NT2/D1 (cell line): ENCODE results near the gene RFXAP.
"Not testable (repeated sequence)": the region's sequence is repeated elsewhere in the genome, so short reads cannot be mapped to it uniquely, and the experiment has no call there.

Experiments
- DNase-seq: peaks from one replicate; pipeline ENCODE4 v3.0.0-alpha.2; 2011; ENCODE audit warnings: low read depth, low spot score
- H3K27me3 ChIP-seq: 2 replicates; pipeline ENCODE4 v1.6.0; 2011; ENCODE audit warnings: mild to moderate bottlenecking; ENCODE audit not compliant: insufficient read length, insufficient read depth
- H3K36me3 ChIP-seq: 2 replicates; pipeline ENCODE4 v1.6.1; 2011; ENCODE audit warnings: mild to moderate bottlenecking, low read length, mixed read lengths; ENCODE audit not compliant: insufficient read depth, insufficient read length
- H3K4me1 ChIP-seq: 2 replicates; pipeline ENCODE4 v1.5.1; 2011; ENCODE audit not compliant: insufficient read depth, insufficient read length
- H3K4me3 ChIP-seq: 2 replicates; pipeline ENCODE4 v1.5.1; 2011; ENCODE audit warnings: low read depth; ENCODE audit not compliant: insufficient read length
- H3K9ac ChIP-seq: 2 replicates; pipeline ENCODE4 v1.6.0; 2011; ENCODE audit warnings: low read depth; ENCODE audit not compliant: insufficient read length
- H3K9me3 ChIP-seq: 2 replicates; pipeline ENCODE4 v1.5.1; 2011; ENCODE audit warnings: mild to moderate bottlenecking, low read length; ENCODE audit not compliant: insufficient read depth
- SUZ12 ChIP-seq: IDR thresholded peaks from 2 replicates; pipeline ENCODE4 v1.6.1; 2011; ENCODE audit not compliant: insufficient read length, insufficient read depth; ENCODE audit errors: extremely low read depth
- YY1 ChIP-seq: IDR thresholded peaks from 2 replicates; pipeline ENCODE4 v1.6.1; 2011; ENCODE audit not compliant: insufficient read length, insufficient read depth
- ZNF274 ChIP-seq: IDR thresholded peaks from 2 replicates; pipeline ENCODE4 v1.6.1; 2011; ENCODE audit warnings: mild to moderate bottlenecking, low read depth, low read length

The RFXAP gene

GRCh38 chr13:36783890-36784289, 35.1 kb upstream of the RFXAP start:
- no peak overlapping the region for H3K4me3 ChIP-seq
- no peaks in the 10 kb centered on the region for H3K36me3 ChIP-seq
- TF ChIP-seq YY1 (no peak), SUZ12 (no peak), ZNF274 (no peak)
- H3K4me1 ChIP-seq, result peaks cover 2% of the 10 kb centered on the region
- no peak for DNase-seq
- H3K27me3 ChIP-seq, result no peaks in the 10 kb centered on the region
- no peak overlapping the region for H3K9ac ChIP-seq
- H3K9me3 ChIP-seq, result peaks cover 12% of the 10 kb centered on the region; the same call in 1 of the 2 replicates

GRCh38 chr13:36786175-36786574, 32.8 kb upstream of the RFXAP start:
- not testable (repeated sequence) for H3K4me1 ChIP-seq, H3K9ac ChIP-seq, H3K9me3 ChIP-seq, H3K36me3 ChIP-seq, H3K27me3 ChIP-seq, DNase-seq, H3K4me3 ChIP-seq

GRCh38 chr13:36787181-36787580, 31.8 kb upstream of the RFXAP start:
- no peak overlapping the region for H3K4me3 ChIP-seq
- H3K9me3 ChIP-seq, result no peaks in the 10 kb centered on the region
- H3K9ac ChIP-seq, result no peak overlapping the region
- no peaks in the 10 kb centered on the region for H3K36me3 ChIP-seq
- TF ChIP-seq YY1 (no peak), SUZ12 (no peak)
- DNase-seq, result no peak
- no peaks in the 10 kb centered on the region for H3K27me3 ChIP-seq
- H3K4me1 ChIP-seq, result no peaks in the 10 kb centered on the region

GRCh38 chr13:36788276-36788675, 30.7 kb upstream of the RFXAP start:
- Histone ChIP-seq H3K36me3 (no peaks in the 10 kb centered on the region), H3K4me3 (no peak overlapping the region), H3K4me1 (no peaks in the 10 kb centered on the region), H3K9me3 (no peaks in the 10 kb centered on the region), H3K27me3 (no peaks in the 10 kb centered on the region), H3K9ac (no peak overlapping the region)
- no peak for TF ChIP-seq YY1
- no peak for TF ChIP-seq SUZ12
- no peak for TF ChIP-seq ZNF274
- DNase-seq, result no peak

GRCh38 chr13:36789061-36789460, 30.0 kb upstream of the RFXAP start:
- Histone ChIP-seq H3K9ac (no peak overlapping the region), H3K36me3 (no peaks in the 10 kb centered on the region), H3K9me3 (no peaks in the 10 kb centered on the region), H3K4me3 (no peak overlapping the region), H3K4me1 (no peaks in the 10 kb centered on the region), H3K27me3 (no peaks in the 10 kb centered on the region)
- DNase-seq, result no peak
- no peak for TF ChIP-seq ZNF274
- TF ChIP-seq SUZ12, result no peak
- TF ChIP-seq YY1, result no peak

- H3K36me3 ChIP-seq, result no peaks in the 10 kb centered on the region
- H3K9me3 ChIP-seq, result no peaks in the 10 kb centered on the region
- H3K27me3 ChIP-seq, result no peaks in the 10 kb centered on the region
- H3K4me3 ChIP-seq, result no peak overlapping the region
- no peaks in the 10 kb centered on the region for H3K4me1 ChIP-seq
- TF ChIP-seq ZNF274, result no peak
- no peak for TF ChIP-seq YY1
- no peak for TF ChIP-seq SUZ12
- no peak overlapping the region for H3K9ac ChIP-seq
- no peak for DNase-seq
Observed at GRCh38 chr13:36789730-36790129, 29.3 kb upstream of the RFXAP start.

GRCh38 chr13:36794706-36795105, 24.3 kb upstream of the RFXAP start:
- Histone ChIP-seq H3K27me3 (no peaks in the 10 kb centered on the region), H3K4me1 (no peaks in the 10 kb centered on the region), H3K4me3 (no peak overlapping the region), H3K9me3 (no peaks in the 10 kb centered on the region), H3K9ac (no peak overlapping the region), H3K36me3 (no peaks in the 10 kb centered on the region)
- DNase-seq, result no peak
- TF ChIP-seq YY1 (no peak), SUZ12 (no peak), ZNF274 (no peak)

GRCh38 chr13:36795463-36795862, 23.6 kb upstream of the RFXAP start:
- Histone ChIP-seq H3K9ac (no peak overlapping the region), H3K36me3 (no peaks in the 10 kb centered on the region), H3K27me3 (no peaks in the 10 kb centered on the region), H3K4me1 (no peaks in the 10 kb centered on the region), H3K9me3 (no peaks in the 10 kb centered on the region), H3K4me3 (no peak overlapping the region)
- DNase-seq, result peak; percentile 20
- TF ChIP-seq YY1 (no peak), ZNF274 (no peak), SUZ12 (no peak)

GRCh38 chr13:36796052-36796451, 23.0 kb upstream of the RFXAP start:
- no peaks in the 10 kb centered on the region for H3K36me3 ChIP-seq
- H3K27me3 ChIP-seq, result no peaks in the 10 kb centered on the region
- no peak for TF ChIP-seq ZNF274
- no peak for TF ChIP-seq SUZ12
- no peak for TF ChIP-seq YY1
- H3K9ac ChIP-seq, result no peak overlapping the region
- no peaks in the 10 kb centered on the region for H3K4me1 ChIP-seq
- no peak for DNase-seq
- no peak overlapping the region for H3K4me3 ChIP-seq
- H3K9me3 ChIP-seq, result no peaks in the 10 kb centered on the region
